ENCODE results near the gene DRC7.

DNA sequence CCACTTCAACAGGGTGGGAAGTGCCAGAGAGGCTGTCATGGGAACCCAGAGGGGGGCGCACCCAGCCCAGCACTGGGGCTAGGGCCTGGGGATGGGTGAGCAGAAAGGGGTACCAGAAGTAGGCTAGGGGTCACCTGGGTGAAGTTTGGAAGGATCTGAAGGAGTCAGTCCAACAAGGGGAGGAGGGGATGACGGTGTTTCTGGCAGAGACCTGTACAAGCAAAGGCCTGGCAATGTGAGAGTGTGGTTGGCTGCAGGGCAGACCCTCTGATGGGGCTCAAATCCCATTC is 27.5 kb downstream of the DRC7 start:
- TF ChIP-seq, protein P1, sequence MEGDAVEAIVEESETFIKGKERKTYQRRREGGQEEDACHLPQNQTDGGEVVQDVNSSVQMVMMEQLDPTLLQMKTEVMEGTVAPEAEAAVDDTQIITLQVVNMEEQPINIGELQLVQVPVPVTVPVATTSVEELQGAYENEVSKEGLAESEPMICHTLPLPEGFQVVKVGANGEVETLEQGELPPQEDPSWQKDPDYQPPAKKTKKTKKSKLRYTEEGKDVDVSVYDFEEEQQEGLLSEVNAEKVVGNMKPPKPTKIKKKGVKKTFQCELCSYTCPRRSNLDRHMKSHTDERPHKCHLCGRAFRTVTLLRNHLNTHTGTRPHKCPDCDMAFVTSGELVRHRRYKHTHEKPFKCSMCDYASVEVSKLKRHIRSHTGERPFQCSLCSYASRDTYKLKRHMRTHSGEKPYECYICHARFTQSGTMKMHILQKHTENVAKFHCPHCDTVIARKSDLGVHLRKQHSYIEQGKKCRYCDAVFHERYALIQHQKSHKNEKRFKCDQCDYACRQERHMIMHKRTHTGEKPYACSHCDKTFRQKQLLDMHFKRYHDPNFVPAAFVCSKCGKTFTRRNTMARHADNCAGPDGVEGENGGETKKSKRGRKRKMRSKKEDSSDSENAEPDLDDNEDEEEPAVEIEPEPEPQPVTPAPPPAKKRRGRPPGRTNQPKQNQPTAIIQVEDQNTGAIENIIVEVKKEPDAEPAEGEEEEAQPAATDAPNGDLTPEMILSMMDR (IDR thresholded peaks at IDR 0.05; ENCODE audit: low read depth, low read length, poor library complexity, severe bottlenecking), result no peak
- no peak for TF ChIP-seq EZH2phosphoT487 (IDR thresholded peaks at IDR 0.05; ENCODE audit: borderline replicate concordance, low read length)

Measured in DOHH2 (cell line).